Kidney (tissue), 14 donors: Measurements from ENCODE around the gene WWOX. TPM values are rescaled to one million over a fixed set of nuclear protein-coding genes. Genes with fewer than 3 reads are reported as not detected.
"Not testable (repeated sequence)": the region's sequence is repeated elsewhere in the genome, so short reads cannot be mapped to it uniquely, and the experiment has no call there.

Experiments used
- DNase-seq, 5 donors: peaks; one replicate each; pipeline ENCODE4 v3.0.0-alpha.2; 2013 to 2020
- FAIRE-seq: peaks from 2 replicates; lab custom pipeline; 2012; peaks lifted over from hg19 to GRCh38; lab: Jason Lieb, UNC
- H3K27ac ChIP-seq, 2 donors: one replicate each; pipeline ENCODE4 v1.7.0; 2013; ENCODE audit warnings: low read depth in 2 of 2, low read length in 2 of 2, inconsistent platforms in 1 of 2
- H3K27me3 ChIP-seq: one replicate; pipeline ENCODE4 v1.7.1; 2013; ENCODE audit warnings: low read length, inconsistent platforms; ENCODE audit not compliant: control insufficient read depth, insufficient read depth
- H3K36me3 ChIP-seq, 3 donors: one replicate each; pipeline versions ENCODE4 v1.7.0 to v1.7.1; 2013; ENCODE audit warnings: low read length in 3 of 3, control low read depth in 1 of 3, inconsistent platforms in 1 of 3; ENCODE audit not compliant: insufficient read depth in 3 of 3, control insufficient read depth in 2 of 3
- H3K4me1 ChIP-seq, 3 donors: one replicate each; pipeline versions ENCODE4 v1.7.0 to v1.7.1; 2013; ENCODE audit warnings: low read length in 3 of 3, inconsistent platforms in 1 of 3, low read depth in 1 of 3; ENCODE audit not compliant: control insufficient read depth in 2 of 3, insufficient read depth in 2 of 3
- H3K4me3 ChIP-seq, 3 donors: one replicate each; pipeline versions ENCODE4 v1.7.0 to v1.8.1; 2013; ENCODE audit warnings: low read length in 3 of 3, control low read depth in 1 of 3, inconsistent platforms in 1 of 3
- H3K9ac ChIP-seq, 3 donors: one replicate each; pipeline versions ENCODE4 v1.7.0 to v1.7.1; 2013; ENCODE audit warnings: low read length in 3 of 3, control low read depth in 1 of 3, inconsistent platforms in 1 of 3
- H3K9me3 ChIP-seq, 3 donors: one replicate each; pipeline versions ENCODE4 v1.7.0 to v1.7.1; 2013; ENCODE audit warnings: low read length in 3 of 3, control low read depth in 1 of 3, inconsistent platforms in 1 of 3; ENCODE audit not compliant: control insufficient read depth in 2 of 3, insufficient read depth in 1 of 3
- CTCF ChIP-seq: IDR thresholded peaks from 3 replicates; pipeline ENCODE4 v1.5.1; 2012; ENCODE audit warnings: mild to moderate bottlenecking, moderate library complexity, borderline replicate concordance; ENCODE audit not compliant: insufficient read depth; ENCODE audit errors: extremely low read depth
- intact Hi-C: fragments of 100-400 bp; cut with DNase I; formaldehyde crosslinking; loops from one replicate; pipeline ENCODE4 v1.11.1; 2022
- polyA plus RNA-seq: library from polyadenylated mRNA; stranded (reverse); fragments of 350-450 nt; fragmentation: Illumina TruSeq; extraction: RNeasy Lipid Tissue Mini Kit (QIAGEN cat#74804); gene quantifications from one replicate; pipeline ENCODE4 v1.2.3, GENCODE V29; 2014; ENCODE audit warnings: low read depth, low replicate concordance; ENCODE audit not compliant: insufficient read depth
- total RNA-seq: library from RNA; stranded (reverse); fragmentation: NEBNext Ultra II Directional; extraction: Animal tissue kit (Norgen Biotek cat#: 25700); gene quantifications from one replicate; pipeline ENCODE4 v1.2.1, GENCODE V29; 2021
- donor health status: control.
- donor health status: control.
- donor health status: control.
- donor health status: control.
- donor health status: control.
- donor health status: DM: yes; HTN: yes; CAD: no.
- donor health status: Normal renal cell carcinoma (clear cell type).

Gene WWOX
- total and polyA plus RNA-seq, 2 donors from 2014 or later = 22.5 to 30.3 TPM

- no peak overlapping the region for H3K4me3 ChIP-seq
- no peaks in the 10 kb centered on the region for H3K9me3 ChIP-seq
- no peak for DNase-seq
- FAIRE-seq = no peak
- intact Hi-C loops = no loop called here
- no peak overlapping the region for H3K27ac ChIP-seq
- H3K27me3 ChIP-seq = no peaks in the 10 kb centered on the region
- peaks cover 0 to 3% (median 2%) of the 10 kb centered on the region in 3 donors for H3K4me1 ChIP-seq
- no peaks in the 10 kb centered on the region for H3K36me3 ChIP-seq
- TF ChIP-seq CTCF = no peak
- no peak overlapping the region for H3K9ac ChIP-seq
Observed at GRCh38 chr16:78510496-78510895, 411.0 kb downstream of the WWOX start.

GRCh38 chr16:78513838-78514237 is 414.4 kb downstream of the WWOX start:
- intact Hi-C loops = no loop called here
- FAIRE-seq (no peak), DNase-seq (no peak)
- H3K4me3 ChIP-seq = no peak overlapping the region
- no peaks in the 10 kb centered on the region for H3K36me3 ChIP-seq
- H3K9ac ChIP-seq = no peak overlapping the region
- no peaks in the 10 kb centered on the region for H3K4me1 ChIP-seq
- H3K9me3 ChIP-seq = no peaks in the 10 kb centered on the region
- no peaks in the 10 kb centered on the region for H3K27me3 ChIP-seq
- no peak for TF ChIP-seq CTCF
- H3K27ac ChIP-seq = no peak overlapping the region

GRCh38 chr16:78514888-78515287 is 415.4 kb downstream of the WWOX start:
- H3K4me3 ChIP-seq, H3K9ac ChIP-seq, H3K9me3 ChIP-seq, H3K27me3 ChIP-seq, H3K27ac ChIP-seq, intact Hi-C loops, H3K4me1 ChIP-seq, H3K36me3 ChIP-seq, FAIRE-seq, DNase-seq: not testable (repeated sequence)

- H3K27me3 ChIP-seq = no peaks in the 10 kb centered on the region
- intact Hi-C loops = no loop called here
- no peaks in the 10 kb centered on the region for H3K9me3 ChIP-seq
- H3K36me3 ChIP-seq = no peaks in the 10 kb centered on the region
- H3K4me1 ChIP-seq = no peaks in the 10 kb centered on the region
- H3K27ac ChIP-seq = no peak overlapping the region
- no peak for DNase-seq
- H3K4me3 ChIP-seq = no peak overlapping the region
- FAIRE-seq = no peak
- no peak for TF ChIP-seq CTCF
- H3K9ac ChIP-seq = no peak overlapping the region
Observed at GRCh38 chr16:78515421-78515820, 416.0 kb downstream of the WWOX start.
